HG02610 (cell line): ENCODE data around the gene LOXHD1.

Experiments used
- ATAC-seq: cut with Tn5 transposase; IDR thresholded peaks from one replicate; pipeline ENCODE4 v1.9.1; 2021; ENCODE audit warnings: mild to moderate bottlenecking, moderate library complexity; ENCODE audit not compliant: unreplicated experiment

Gene LOXHD1

DNA sequence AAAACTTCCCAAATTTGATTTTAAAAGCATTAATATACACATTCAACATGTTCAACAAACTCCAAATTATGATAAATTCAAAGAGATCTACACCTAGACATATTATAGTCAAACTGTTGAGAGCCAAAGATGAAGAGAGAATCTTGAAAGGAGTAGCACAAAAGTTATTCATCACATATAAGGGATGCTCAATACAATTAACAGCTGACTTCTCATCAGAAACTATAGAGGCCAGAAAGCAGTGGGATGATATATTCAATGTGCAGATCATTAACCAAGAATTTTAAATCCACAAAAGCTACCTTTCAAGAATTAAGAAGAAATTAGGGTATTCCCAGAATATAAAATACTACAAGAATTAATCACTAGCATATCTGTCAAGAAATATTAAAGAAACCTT, 75.4 kb downstream of the LOXHD1 start:
- ATAC-seq: no peak

DNA sequence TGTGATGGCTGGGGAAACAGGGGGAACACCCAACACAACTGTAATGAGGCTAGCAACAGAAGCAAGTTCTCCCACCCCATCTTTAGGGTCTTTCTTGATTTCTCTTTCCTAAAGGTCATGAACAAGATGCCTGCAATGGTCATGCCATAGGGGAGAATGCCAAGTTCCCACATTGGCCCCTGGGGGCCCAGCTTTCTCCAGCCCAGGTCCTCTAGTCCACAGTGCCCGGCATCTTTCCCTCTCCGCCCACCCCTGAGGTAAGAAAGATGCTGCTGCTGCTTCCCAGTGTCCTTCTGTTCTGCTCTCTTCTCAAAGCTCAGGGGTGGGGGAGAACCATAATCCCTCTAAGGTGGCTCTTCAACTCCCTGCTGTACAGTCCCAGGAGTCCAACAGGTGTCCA, 78.0 kb downstream of the LOXHD1 start:
- ATAC-seq: no peak

DNA sequence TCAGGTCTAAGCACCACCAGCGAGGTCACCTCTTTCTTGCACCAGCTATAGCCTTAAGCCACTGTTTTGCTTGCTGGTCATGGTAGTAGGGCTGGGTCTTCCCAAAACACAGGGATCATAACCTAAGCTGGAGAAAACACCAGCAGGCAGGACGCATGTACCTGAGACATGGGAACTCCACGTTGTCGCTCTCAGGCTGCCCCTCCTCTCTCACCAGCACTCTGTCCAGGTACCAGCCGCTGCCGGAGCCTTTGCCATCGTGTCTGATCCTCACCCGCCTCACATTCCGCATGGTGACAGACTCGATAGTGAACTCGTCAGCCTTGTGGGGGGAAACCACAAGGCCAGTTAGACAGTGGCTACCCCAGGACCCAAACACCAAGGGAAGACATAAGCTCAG, 79.5 kb downstream of the LOXHD1 start:
- ATAC-seq: no peak

DNA sequence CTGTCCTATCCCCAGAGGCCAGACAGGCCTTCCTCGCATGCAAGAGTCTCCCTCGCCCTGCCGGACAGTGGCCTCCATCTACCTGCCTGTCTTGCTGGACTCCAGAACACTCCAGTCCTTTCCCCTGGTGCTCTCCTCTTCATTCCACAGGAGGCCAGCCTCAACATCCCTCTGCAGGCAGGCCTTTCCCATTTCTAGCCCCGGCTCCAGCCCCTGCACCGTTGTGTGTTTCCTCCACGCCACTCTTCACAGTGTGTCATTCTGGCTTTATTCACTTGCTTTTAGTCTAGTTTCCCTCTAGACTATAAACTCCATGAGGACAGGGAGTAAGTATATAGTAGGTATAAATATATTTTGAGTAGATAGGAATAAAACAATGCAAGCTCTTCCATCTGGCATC, 81.2 kb downstream of the LOXHD1 start:
- ATAC-seq: no peak

DNA sequence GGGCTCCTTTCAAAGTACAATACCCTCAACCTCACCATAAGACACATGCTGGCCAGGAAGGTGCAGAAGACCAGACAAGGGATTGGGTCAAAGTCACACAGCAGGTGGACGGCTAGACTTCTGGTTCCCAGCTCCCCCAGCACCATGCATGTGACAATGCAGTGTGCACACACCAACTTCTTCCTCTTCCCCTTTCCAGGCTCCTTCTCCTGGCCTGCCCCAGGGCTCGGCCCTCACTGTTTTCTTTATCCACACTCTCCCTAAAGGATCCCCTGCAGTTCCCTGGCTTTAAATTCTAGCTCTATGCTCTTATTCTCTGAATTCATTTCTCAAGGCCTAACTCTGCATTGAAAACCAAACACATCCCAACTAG, 82.3 kb downstream of the LOXHD1 start:
- ATAC-seq: no peak

DNA sequence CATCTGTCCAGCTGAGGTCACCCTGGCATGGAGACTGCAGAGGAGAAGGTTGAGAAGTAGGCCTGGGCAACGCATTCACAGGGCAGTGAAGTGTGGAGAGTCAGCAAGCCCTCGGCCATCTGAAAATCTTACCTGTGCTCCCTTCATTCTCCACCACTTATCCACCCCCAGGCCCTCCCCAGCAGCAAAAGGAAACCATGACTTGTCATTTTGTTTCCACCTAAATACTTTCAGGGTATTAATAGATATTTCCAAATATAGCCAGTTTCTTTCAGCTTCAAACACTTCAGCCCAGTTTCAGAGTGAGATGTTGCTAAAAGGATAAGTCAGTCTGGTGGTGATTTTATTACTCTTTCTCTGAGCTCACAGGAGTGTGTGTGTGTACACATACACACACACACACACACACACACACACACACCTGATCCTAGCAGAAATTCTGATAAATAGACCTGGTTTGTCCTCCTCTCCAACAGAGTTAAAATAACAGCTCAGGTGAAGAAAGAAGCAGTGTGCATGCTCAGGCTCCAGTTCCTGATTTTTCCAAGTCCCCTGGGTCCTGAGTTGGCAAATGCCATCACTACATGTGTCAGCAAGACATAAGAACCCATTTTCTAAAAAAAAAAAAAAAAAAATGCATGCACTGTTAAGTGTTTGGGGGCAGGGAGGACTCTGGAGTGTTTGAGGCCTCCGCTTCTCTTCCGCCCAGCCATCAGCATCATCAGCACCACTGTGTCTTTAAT, 82.8 kb downstream of the LOXHD1 start:
- ATAC-seq: peak; percentile 60

DNA sequence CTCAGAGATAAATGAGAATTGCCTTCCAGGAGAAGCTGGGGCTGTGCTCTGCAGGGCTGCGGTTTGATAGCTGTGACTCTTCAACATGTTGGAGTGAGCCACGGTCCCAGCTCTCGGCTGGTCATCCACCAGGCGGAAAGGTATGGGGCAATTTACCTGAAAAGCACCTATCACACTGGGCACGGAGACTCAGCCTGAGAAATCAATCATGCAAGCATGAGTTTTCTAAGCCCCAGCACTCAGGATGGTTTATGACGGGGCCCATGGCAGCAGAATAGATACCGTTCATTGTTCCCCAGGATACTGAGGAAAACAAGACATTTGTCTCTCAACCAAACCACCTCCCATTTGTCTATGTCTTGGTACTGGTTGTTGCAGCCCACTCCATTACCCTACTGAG, 83.9 kb downstream of the LOXHD1 start:
- ATAC-seq: no peak

DNA sequence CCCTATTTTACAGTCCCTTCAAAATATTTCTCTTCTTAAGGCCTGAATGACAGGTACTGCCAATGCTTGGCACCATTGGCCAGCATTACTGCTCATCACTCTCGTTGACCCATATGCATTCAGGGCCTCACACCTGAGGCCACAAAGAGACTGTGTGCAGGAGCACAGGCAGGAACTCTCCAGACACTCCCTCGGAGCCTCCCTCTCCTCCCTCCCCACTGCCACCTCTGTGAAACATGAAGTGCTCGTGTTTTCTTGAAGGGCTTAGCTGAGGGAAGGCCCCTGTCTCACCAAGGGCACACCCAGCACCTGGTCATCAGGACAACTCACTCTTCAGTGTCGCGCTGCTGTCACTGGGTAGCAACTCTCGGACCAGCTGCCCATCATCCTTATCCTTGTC, 85.3 kb downstream of the LOXHD1 start:
- ATAC-seq: no peak

DNA sequence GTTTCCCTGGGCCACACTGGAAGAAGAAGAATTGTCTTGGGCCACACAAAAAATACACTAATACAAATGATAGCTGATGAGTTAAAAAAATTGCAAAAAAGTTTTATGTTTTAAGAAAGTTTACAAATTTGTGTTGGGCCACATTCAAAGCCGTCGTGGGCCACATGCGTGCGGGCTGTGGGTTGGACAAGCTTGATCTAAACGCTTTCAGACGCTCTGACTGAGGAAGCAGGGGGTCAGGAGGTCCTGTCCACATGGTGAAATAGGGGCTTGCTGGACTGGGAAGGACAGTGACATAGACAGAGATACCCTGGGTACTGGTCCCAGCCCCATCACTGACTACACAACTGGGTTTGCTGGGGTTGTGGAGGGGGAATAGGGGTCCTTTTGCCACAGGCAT, 86.4 kb downstream of the LOXHD1 start:
- no peak for ATAC-seq

DNA sequence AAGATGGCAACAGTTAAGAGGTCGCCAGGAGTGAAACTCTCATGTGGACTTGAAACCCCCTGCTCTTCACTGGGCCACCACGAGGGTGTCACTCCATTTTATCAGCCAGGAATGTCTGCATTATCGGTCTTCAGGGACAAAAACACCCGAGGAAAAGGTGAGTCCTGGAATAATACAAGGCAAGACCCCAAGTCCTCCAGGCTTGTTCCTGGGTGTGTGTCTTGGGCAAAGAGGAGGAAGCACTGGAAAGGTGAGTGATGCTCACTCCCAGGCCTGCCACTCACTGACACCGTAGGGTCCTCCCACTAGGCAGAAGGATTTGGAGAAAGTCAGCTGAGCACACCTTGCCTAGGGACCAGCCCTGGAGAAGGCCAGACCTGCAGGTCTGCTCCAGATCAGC, 86.9 kb downstream of the LOXHD1 start:
- no peak for ATAC-seq

DNA sequence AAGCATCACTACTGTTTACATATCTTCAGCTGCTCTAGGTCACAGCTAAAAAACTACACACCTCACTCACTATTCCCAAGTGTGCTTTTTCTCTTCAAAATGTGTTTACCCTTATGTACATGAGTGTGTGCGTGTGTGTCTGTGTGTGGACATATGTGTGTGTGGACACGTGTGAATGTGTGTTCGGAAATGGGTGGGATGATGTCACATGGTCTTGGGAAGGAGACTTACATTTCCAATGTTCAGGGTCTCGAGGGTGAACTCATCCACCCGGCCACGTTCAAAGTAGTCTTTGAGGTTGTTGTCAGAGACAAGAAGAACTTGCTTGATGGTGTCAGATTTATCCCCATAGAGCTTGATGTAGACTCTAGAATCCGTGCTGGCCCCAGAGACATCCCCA, 87.8 kb downstream of the LOXHD1 start:
- ATAC-seq: no peak

DNA sequence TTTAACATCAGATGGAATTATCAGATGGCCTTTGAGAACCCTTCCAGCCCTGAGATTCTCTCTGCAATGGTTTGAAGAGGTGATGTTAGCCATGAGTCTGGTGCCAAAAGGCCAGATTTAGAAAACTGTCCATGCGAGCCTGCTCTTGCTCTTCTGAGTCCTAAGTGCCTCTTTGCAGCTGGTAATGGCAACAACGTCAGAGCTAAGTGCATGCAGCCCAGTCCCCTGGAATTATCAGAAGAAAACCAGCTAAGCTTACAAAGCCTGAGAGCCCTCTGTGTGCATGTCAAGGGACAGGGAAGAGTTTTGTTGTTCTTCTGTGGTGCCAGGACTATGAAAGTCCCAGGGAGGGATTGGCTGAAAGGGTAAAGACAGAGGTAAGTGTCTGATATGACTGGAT, 89.8 kb downstream of the LOXHD1 start:
- ATAC-seq: no peak

DNA sequence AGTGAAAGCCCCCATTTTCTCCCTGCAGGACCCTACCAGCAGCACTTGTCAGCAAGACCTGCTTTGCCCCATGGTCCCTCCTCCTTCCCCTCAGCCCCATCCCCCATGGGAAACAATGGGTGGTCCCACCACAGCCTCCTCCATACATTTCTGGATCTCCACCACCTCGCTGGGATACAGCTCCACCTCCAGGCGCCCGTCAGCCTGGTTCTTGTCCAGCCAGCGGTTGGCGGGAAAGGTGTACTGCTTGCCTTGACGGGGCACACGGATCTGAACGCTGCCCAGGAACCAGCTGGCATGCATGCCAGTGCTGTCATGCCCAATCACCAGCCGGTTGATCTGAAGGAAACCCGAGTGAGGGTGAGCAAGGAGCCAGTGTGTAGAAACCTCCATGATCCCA, 90.9 kb downstream of the LOXHD1 start:
- ATAC-seq: no peak

DNA sequence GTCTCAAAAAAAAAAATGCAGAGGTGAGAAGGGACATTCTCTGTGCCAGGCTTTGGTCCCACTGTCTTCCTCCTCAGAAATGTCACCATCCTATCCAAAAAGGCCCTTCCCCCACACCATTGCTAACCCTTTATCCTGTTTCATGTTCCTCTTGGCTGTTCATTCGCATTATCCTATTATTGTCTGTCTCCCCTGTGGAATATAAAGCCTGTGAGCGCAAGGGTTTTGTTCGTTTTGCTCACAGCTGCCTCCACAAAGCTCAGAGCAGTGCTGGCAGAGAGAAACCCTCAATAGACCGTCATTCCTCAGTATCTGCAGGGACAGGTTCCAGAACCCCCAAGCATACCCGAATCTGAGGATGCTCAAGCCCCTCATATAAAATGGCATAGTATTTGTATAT, 91.8 kb downstream of the LOXHD1 start:
- ATAC-seq: no peak

DNA sequence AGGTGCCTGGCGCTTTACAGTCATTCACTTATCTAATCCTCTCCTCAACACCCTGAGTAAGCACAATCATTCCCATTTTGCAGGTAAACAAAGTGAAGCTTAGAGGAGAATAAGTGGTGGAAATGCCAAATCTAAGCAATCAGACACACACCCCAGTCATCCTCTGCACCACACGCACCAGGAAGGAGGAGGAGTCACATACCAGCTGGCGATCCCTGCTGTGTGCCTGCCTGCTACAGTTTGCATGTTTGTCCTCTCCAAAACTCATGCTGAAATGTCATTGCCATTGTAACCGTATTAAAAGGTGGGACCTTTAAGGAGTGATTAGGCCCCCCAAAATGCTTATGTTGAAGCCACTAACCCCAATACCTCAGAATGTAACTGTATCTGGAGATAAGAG, 93.7 kb downstream of the LOXHD1 start:
- no peak for ATAC-seq

DNA sequence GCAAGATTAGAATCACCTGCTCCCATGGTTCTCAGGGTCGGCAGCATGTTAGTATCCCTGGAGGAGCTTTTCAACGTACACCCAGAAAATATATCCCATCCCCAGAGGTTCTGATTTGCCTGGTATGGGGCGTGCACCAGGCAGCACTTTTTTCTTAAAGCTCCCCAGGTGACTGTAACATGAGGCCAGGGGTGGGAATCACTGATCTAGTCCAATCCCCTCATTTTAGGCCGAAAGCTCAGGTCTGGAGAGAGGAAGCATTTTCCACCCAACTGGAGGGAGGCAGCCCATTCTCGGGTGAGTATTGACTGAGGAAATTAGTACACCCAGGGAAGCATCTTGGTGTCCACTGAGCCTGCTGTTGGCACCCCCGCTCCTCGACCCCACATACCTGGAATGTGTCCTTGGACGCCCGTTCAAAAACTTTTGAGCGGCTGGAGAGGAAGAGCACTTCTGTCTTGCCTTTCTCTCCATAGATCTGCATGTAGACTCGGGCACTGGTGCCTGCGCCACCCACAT, 94.3 kb downstream of the LOXHD1 start:
- ATAC-seq: no peak

DNA sequence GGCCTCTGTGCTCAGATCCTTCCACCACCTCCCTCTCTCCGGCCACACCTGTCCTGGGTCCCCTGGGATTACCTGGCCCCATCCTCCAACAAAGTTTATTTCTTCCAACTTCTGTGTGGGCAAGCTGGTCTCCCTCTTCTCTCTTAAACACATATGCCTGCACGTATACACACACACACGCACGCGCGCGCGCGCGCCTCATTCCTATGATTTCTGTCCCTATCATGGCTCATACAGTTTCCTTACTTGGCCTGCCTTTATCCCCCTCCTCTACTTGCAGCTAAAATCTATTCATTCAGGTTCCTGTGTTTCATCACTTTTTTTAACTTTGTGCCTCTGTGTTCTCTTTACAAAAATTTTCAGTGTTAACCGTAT, 96.4 kb downstream of the LOXHD1 start:
- no peak for ATAC-seq

DNA sequence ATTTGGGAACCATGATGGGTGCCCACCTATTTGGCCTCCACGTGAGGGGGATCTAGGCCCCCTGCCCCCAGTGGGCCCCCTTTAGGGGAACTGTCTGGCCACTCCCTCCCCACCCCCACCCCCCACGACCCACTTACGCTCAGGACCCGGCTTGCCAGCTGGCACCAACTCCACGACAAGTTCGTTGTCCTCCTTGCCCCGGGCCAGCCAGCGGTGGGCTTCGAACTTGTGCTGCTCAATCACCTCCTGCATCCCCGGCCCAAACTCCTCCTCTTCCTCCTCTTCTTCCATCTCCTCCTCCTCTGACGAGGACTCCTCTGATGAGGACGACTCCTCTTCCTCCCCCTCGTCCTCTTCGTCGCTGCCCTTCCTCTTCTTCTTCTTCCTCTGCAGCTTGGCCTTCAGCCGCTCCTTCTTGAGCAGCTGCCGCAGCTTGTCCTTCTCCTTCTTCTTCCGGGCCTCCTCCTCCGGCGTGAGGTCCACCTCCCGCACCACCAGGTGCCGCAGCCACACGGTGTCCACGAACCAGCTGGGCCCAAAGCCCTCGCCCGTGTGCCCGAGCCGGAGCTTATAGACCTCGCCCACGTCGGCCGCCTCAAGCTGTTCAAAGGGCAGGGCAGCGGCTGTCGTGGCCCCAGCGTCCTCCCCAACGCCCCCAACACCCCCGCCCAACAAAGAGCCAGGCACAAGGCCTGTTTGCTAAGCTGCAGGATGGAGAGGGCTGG, 96.9 kb downstream of the LOXHD1 start:
- no peak for ATAC-seq

DNA sequence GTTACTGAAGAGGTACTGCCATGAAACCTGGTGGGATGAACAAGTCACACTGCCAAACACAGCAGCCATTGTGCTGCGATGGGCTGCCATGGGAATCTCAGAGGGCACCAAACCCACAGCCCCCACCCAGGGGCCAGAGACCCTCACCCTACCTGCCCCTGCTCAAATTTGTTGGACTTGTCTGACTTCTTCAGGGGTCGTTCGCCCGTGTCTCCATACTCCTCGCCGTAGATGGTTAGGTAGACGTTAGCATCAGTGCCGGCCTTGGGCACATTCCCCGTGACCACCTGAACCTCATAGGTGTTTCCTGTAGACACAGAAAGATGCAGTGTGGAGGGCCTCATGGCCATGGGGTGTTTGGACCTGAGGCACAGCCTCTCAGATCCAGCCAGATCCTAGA, 97.7 kb downstream of the LOXHD1 start:
- ATAC-seq: no peak

DNA sequence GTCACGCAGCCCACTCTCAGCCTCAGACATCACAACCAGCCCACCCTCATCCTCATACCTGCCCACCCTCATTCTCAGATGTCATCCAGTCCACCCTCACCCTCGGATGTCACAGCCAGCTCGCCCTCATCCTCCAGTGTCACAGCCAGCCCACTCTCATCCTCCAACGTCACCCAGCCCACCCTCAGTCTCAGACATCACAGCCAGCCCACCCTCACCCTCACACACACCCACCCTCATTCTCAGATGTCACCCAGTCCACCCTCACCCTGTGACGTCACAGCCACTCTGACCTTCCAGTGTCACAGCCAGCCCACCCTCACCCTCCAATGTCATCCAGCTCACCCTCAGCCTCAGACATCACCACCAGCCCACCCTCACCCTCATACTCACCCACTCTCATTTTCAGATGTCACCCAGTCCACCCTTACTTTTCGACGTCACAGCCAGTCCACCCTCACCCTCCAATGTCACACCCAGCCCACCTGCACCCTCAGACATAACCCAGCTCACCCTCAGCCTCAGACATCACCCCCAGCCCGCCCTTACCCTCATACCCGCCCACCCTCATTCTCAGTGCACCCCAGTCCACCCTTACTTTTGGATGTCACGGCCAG, 100.3 kb downstream of the LOXHD1 start:
- no peak for ATAC-seq

DNA sequence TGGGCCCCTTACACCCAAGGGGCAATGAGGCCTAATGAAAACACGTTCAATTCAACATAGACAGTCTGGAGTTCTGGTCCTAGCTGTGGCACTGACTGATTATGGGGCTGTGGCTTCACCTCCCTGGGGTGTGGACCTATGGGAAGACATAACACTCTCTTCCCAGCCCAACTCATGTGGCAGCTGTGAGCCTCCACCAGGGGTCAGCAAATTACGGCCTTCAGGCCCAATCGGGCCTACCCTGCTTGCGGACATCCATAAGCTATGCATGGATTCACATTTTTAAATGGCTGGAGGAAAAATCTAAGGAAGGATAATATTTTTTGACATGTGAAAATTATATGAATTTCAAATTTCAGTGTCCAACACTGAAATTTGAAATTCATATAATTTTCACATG, 101.3 kb downstream of the LOXHD1 start:
- no peak for ATAC-seq

DNA sequence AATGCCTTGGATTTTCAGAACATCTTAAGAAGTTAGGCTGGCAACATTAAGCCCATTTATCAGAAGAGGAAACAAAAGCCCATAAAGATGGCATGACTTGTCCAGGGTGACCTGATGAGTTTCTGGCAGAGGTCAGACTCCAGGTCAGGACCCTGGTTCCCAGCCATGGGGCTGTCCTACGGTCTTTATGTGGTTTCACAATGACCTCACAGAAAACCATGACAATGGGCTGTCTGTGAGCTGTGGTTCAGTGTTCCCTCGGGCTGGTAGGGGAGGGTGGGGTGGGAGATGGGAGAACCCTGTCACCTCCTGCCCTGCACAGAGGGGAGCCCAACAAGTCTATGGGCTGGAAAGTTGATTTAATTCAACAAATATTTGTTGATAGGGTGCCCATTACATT, 101.8 kb downstream of the LOXHD1 start:
- ATAC-seq: no peak
